ENCODE results near the gene CPA3. TPM values are rescaled to one million over a fixed set of nuclear protein-coding genes. Genes with fewer than 3 reads are reported as not detected.

CPA3 gene
- total RNA-seq, 1 experiment from 2014 or later, result not detected

DNA sequence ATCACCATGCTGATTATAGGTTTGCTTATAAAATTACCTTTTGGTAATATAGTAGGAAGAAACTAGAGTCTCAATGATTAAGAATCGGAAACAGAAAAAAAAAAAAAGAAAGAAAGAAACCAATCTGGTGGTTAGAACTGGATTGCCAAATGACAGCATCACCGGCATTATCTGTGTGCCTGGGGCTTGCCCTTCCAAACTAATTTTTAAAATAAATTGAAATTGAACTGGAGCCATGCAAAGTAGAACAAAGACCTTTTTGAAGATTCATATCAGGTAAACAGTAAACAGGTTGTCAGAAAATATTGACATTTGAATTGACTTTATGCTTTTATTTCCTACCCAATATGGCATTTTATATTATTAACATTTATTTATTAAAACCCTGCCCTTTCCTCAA is 48.7 kb upstream of the CPA3 start:
- H3K9ac ChIP-seq (ENCODE audit: low read length), result no peak overlapping the region
- H4K20me1 ChIP-seq (ENCODE audit: insufficient read depth), result no peaks in the 10 kb centered on the region
- BruUV-seq (replicated peaks), result no TSS peak
- H3K4me2 ChIP-seq (ENCODE audit: low read length), result no peak overlapping the region
- POLR2A ChIA-PET, result no interaction called here
- intact Hi-C loops (cut with micrococcal nuclease), result no loop called here
- no peaks in the 10 kb centered on the region for H3K9me3 ChIP-seq (ENCODE audit: control insufficient read depth in 1 of 2, insufficient read depth in 1 of 2, low read depth in 1 of 2, low read length in 2 of 2)
- TF ChIP-seq, protein P1, sequence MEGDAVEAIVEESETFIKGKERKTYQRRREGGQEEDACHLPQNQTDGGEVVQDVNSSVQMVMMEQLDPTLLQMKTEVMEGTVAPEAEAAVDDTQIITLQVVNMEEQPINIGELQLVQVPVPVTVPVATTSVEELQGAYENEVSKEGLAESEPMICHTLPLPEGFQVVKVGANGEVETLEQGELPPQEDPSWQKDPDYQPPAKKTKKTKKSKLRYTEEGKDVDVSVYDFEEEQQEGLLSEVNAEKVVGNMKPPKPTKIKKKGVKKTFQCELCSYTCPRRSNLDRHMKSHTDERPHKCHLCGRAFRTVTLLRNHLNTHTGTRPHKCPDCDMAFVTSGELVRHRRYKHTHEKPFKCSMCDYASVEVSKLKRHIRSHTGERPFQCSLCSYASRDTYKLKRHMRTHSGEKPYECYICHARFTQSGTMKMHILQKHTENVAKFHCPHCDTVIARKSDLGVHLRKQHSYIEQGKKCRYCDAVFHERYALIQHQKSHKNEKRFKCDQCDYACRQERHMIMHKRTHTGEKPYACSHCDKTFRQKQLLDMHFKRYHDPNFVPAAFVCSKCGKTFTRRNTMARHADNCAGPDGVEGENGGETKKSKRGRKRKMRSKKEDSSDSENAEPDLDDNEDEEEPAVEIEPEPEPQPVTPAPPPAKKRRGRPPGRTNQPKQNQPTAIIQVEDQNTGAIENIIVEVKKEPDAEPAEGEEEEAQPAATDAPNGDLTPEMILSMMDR (IDR thresholded peaks at IDR 0.05 in 2 of 3, conservative IDR thresholded peaks at IDR 0.05 in 1 of 3; ENCODE audit: borderline replicate concordance in 1 of 3, insufficient read depth in 1 of 3, low read depth in 2 of 3, low read length in 2 of 3), result no peak
- RAD21 ChIA-PET (ENCODE audit: low non-redundant PET in 1 of 2, low total read pairs in 2 of 2, uncharacterized antibody in 2 of 2, unreplicated experiment in 2 of 2), result no interaction called here
- no peaks in the 10 kb centered on the region for H3K36me3 ChIP-seq (ENCODE audit: control insufficient read depth in 1 of 2, insufficient read depth in 2 of 2, low read length in 2 of 2)
- CTCF ChIA-PET, result no interaction called here
- no peaks in the 10 kb centered on the region for H3K79me2 ChIP-seq (ENCODE audit: insufficient read depth, low read length)
- no peak for DNase-seq (ENCODE audit: low read depth, low spot score)
- H3K27me3 ChIP-seq (ENCODE audit: insufficient read depth, low read length), result no peaks in the 10 kb centered on the region
- H3K4me1 ChIP-seq (ENCODE audit: control insufficient read depth in 1 of 2, insufficient read depth in 2 of 2, low read length in 2 of 2), result no peaks in the 10 kb centered on the region
- no peaks in the 10 kb centered on the region for H3K9me2 ChIP-seq (ENCODE audit: insufficient read depth)
- H3K4me3 ChIP-seq (replicated peaks in 1 of 2; ENCODE audit: low read depth in 1 of 2, low read length in 2 of 2), result no peak overlapping the region
- no peak overlapping the region for H3K27ac ChIP-seq (ENCODE audit: low read depth, low read length)
- H2AFZ ChIP-seq (ENCODE audit: low read depth, low read length, poor library complexity, severe bottlenecking), result no peak overlapping the region
- ATAC-seq, result no peak

- H3K27me3 ChIP-seq (ENCODE audit: insufficient read depth, low read length), result no peaks in the 10 kb centered on the region
- POLR2A ChIA-PET, result no interaction called here
Measured at GRCh38 chr3:148816981-148817525, 48.0 kb upstream of the CPA3 start.

More at GRCh38 chr3:148816981-148817525, 48.0 kb upstream of the CPA3 start:
- Histone ChIP-seq H3K36me3 (ENCODE audit: control insufficient read depth in 1 of 2, insufficient read depth in 2 of 2, low read length in 2 of 2) (no peaks in the 10 kb centered on the region), H3K9me3 (ENCODE audit: control insufficient read depth in 1 of 2, insufficient read depth in 1 of 2, low read depth in 1 of 2, low read length in 2 of 2) (no peaks in the 10 kb centered on the region), H3K9me2 (ENCODE audit: insufficient read depth) (no peaks in the 10 kb centered on the region), H3K27ac (ENCODE audit: low read depth, low read length) (no peak overlapping the region), H3K4me1 (ENCODE audit: control insufficient read depth in 1 of 2, insufficient read depth in 2 of 2, low read length in 2 of 2) (no peaks in the 10 kb centered on the region), H3K9ac (ENCODE audit: low read length) (no peak overlapping the region), H4K20me1 (ENCODE audit: insufficient read depth) (no peaks in the 10 kb centered on the region), H3K4me3 (replicated peaks in 1 of 2; ENCODE audit: low read depth in 1 of 2, low read length in 2 of 2) (no peak overlapping the region), H2AFZ (ENCODE audit: low read depth, low read length, poor library complexity, severe bottlenecking) (no peak overlapping the region), H3K79me2 (ENCODE audit: insufficient read depth, low read length) (no peaks in the 10 kb centered on the region), H3K4me2 (ENCODE audit: low read length) (no peak overlapping the region)
- CTCF ChIA-PET, result no interaction called here
- ATAC-seq, result no peak
- no peak for DNase-seq (ENCODE audit: low read depth, low spot score)
- RAD21 ChIA-PET (ENCODE audit: low non-redundant PET in 1 of 2, low total read pairs in 2 of 2, uncharacterized antibody in 2 of 2, unreplicated experiment in 2 of 2), result no interaction called here
- intact Hi-C loops (cut with micrococcal nuclease), result no loop called here
- BruUV-seq (replicated peaks), result no TSS peak
- TF ChIP-seq EGR1 (IDR thresholded peaks at IDR 0.05; ENCODE audit: low read depth) (no peak), ELF1 (IDR thresholded peaks at IDR 0.05; ENCODE audit: borderline replicate concordance, low read depth) (no peak), SP1 (IDR thresholded peaks at IDR 0.05; ENCODE audit: low read depth) (no peak), SIN3A (IDR thresholded peaks at IDR 0.05; ENCODE audit: low read depth) (no peak), REST (IDR thresholded peaks at IDR 0.05; ENCODE audit: low read depth) (no peak)
- TF ChIP-seq, protein P2, sequence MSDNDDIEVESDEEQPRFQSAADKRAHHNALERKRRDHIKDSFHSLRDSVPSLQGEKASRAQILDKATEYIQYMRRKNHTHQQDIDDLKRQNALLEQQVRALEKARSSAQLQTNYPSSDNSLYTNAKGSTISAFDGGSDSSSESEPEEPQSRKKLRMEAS (IDR thresholded peaks at IDR 0.05), result no peak
